Measurements from ENCODE around the gene ADGRG2.

Gene ADGRG2

DNA sequence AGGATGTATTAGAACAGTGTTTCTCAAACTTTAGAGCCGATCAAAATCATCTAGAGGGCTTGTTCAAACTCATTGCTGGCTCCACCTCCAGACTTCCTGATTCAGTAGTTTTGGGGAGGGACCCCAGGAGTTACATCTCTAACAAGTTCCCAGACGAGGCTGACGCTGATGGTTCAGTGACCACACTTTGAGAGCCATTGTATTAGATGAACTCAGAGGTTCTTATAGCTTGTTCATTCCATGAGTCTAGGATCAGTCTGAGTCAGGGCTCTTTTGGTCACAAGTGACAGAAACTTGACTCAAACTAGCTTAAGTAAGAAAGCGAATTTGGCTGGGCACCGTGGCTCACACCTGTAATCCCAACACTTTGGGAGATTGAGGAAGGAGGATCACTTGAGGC is 11.5 kb upstream of the ADGRG2 start:
- ChIA-PET POLR2A (no interaction called here), CTCF (interaction anchor here (0.6 kb wide), 1 partner anchor 1102 kb away, joined by 3 read pairs; no protein-coding TSS in a partner anchor)
- Histone ChIP-seq H3K36me3 (ENCODE audit: control insufficient read depth in 2 of 2, insufficient read depth in 1 of 2, low read length in 2 of 2) (no peaks in the 10 kb centered on the region), H3K9me3 (ENCODE audit: control insufficient read depth, insufficient read depth, low read depth, low read length) (no peaks in the 10 kb centered on the region), H3K4me3 (ENCODE audit: low read depth, low read length) (no peak overlapping the region), H3K4me1 (ENCODE audit: control insufficient read depth, insufficient read depth, low read length) (no peaks in the 10 kb centered on the region), H3K27ac (ENCODE audit: extremely low read depth, low read depth, low read length) (no peak overlapping the region)
- TF ChIP-seq ZSCAN23 (tag by site-specific recombination; IDR thresholded peaks at IDR 0.05) (no peak), KLF10 (tag by site-specific recombination; IDR thresholded peaks at IDR 0.05) (no peak), YY1 (tag by site-specific recombination; IDR thresholded peaks at IDR 0.05) (no peak), REPIN1 (tag by site-specific recombination; IDR thresholded peaks at IDR 0.05; ENCODE audit: low read depth) (no peak), ZBTB8A (tag by site-specific recombination; IDR thresholded peaks at IDR 0.05) (no peak), ZBTB1 (tag by site-specific recombination; IDR thresholded peaks at IDR 0.05) (no peak), ZNF157 (tag by site-specific recombination; IDR thresholded peaks at IDR 0.05) (no peak), ZNF791 (tag by site-specific recombination; IDR thresholded peaks at IDR 0.05) (no peak), KLF8 (tag by site-specific recombination; IDR thresholded peaks at IDR 0.05) (no peak), ZNF501 (tag by site-specific recombination; IDR thresholded peaks at IDR 0.05) (no peak), ZNF292 (tag by site-specific recombination; IDR thresholded peaks at IDR 0.05; ENCODE audit: borderline replicate concordance, low read depth) (no peak)
- TF ChIP-seq, protein P1, sequence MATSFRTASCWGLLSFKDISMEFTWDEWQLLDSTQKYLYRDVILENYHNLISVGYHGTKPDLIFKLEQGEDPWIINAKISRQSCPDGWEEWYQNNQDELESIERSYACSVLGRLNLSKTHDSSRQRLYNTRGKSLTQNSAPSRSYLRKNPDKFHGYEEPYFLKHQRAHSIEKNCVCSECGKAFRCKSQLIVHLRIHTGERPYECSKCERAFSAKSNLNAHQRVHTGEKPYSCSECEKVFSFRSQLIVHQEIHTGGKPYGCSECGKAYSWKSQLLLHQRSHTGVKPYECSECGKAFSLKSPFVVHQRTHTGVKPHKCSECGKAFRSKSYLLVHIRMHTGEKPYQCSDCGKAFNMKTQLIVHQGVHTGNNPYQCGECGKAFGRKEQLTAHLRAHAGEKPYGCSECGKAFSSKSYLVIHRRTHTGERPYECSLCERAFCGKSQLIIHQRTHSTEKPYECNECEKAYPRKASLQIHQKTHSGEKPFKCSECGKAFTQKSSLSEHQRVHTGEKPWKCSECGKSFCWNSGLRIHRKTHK (tag by site-specific recombination; IDR thresholded peaks at IDR 0.05): no peak
- TF ChIP-seq, protein P2, sequence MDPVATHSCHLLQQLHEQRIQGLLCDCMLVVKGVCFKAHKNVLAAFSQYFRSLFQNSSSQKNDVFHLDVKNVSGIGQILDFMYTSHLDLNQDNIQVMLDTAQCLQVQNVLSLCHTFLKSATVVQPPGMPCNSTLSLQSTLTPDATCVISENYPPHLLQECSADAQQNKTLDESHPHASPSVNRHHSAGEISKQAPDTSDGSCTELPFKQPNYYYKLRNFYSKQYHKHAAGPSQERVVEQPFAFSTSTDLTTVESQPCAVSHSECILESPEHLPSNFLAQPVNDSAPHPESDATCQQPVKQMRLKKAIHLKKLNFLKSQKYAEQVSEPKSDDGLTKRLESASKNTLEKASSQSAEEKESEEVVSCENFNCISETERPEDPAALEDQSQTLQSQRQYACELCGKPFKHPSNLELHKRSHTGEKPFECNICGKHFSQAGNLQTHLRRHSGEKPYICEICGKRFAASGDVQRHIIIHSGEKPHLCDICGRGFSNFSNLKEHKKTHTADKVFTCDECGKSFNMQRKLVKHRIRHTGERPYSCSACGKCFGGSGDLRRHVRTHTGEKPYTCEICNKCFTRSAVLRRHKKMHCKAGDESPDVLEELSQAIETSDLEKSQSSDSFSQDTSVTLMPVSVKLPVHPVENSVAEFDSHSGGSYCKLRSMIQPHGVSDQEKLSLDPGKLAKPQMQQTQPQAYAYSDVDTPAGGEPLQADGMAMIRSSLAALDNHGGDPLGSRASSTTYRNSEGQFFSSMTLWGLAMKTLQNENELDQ (tag by site-specific recombination; IDR thresholded peaks at IDR 0.05; ENCODE audit: low read depth): no peak
- TF ChIP-seq, protein P3, sequence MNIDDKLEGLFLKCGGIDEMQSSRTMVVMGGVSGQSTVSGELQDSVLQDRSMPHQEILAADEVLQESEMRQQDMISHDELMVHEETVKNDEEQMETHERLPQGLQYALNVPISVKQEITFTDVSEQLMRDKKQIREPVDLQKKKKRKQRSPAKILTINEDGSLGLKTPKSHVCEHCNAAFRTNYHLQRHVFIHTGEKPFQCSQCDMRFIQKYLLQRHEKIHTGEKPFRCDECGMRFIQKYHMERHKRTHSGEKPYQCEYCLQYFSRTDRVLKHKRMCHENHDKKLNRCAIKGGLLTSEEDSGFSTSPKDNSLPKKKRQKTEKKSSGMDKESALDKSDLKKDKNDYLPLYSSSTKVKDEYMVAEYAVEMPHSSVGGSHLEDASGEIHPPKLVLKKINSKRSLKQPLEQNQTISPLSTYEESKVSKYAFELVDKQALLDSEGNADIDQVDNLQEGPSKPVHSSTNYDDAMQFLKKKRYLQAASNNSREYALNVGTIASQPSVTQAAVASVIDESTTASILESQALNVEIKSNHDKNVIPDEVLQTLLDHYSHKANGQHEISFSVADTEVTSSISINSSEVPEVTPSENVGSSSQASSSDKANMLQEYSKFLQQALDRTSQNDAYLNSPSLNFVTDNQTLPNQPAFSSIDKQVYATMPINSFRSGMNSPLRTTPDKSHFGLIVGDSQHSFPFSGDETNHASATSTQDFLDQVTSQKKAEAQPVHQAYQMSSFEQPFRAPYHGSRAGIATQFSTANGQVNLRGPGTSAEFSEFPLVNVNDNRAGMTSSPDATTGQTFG (tag by site-specific recombination; IDR thresholded peaks at IDR 0.05; ENCODE audit: borderline replicate concordance): no peak
- TF ChIP-seq, protein P4, sequence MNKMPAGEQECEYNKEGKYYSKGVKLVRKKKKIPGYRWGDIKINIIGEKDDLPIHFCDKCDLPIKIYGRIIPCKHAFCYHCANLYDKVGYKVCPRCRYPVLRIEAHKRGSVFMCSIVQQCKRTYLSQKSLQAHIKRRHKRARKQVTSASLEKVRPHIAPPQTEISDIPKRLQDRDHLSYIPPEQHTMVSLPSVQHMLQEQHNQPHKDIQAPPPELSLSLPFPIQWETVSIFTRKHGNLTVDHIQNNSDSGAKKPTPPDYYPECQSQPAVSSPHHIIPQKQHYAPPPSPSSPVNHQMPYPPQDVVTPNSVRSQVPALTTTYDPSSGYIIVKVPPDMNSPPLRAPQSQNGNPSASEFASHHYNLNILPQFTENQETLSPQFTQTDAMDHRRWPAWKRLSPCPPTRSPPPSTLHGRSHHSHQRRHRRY (tag by site-specific recombination; IDR thresholded peaks at IDR 0.05): no peak

DNA sequence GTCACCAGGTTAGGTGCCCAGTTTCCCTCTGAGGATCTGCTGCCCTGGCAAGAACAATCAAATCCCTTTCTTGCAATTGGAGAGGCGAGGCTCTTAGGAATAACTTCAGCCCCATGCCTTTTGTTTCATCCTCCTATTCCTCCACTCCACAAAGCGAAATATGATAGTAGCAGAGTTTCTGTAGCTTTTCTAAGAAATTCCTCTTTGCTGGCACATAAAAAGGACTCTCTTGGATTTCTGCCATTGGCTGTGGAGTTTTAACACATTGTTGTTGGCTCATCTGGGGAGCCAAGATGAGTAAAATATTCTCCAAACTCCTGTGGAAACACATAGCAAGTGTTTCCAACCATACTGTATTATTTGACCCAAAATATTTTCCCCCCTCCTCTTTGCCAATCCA is 11.0 kb upstream of the ADGRG2 start:
- no peaks in the 10 kb centered on the region for H3K4me1 ChIP-seq (ENCODE audit: control insufficient read depth, insufficient read depth, low read length)
- no peaks in the 10 kb centered on the region for H3K9me3 ChIP-seq (ENCODE audit: control insufficient read depth, insufficient read depth, low read depth, low read length)
- H3K36me3 ChIP-seq (ENCODE audit: control insufficient read depth in 2 of 2, insufficient read depth in 1 of 2, low read length in 2 of 2): no peaks in the 10 kb centered on the region
- no peak overlapping the region for H3K27ac ChIP-seq (ENCODE audit: extremely low read depth, low read depth, low read length)
- TF ChIP-seq ZNF341 (tag by site-specific recombination; IDR thresholded peaks at IDR 0.05; ENCODE audit: low read depth) (no peak), ZNF654 (tag by site-specific recombination; IDR thresholded peaks at IDR 0.05; ENCODE audit: low read depth) (no peak), YY2 (tag by site-specific recombination; IDR thresholded peaks at IDR 0.05) (no peak)
- TF ChIP-seq, protein P4 (tag by site-specific recombination; IDR thresholded peaks at IDR 0.05): no peak
- POLR2A ChIA-PET: no interaction called here
- H3K4me3 ChIP-seq (ENCODE audit: low read depth, low read length): no peak overlapping the region
- CTCF ChIA-PET: no interaction called here

Data from HEK293 (cell line).